HAP-1 (cell line): Measurements from ENCODE around the gene NACC2.
A peak's percentile ranks its signal among the peaks of the same experiment; 100 is the strongest.

Source experiments
- DNase-seq, 2 experiments: peaks; one replicate each; pipeline ENCODE4 v3.0.0-alpha.2; 2016 to 2020; ENCODE audit warnings: low spot score in 2 of 2
- H3K27me3 ChIP-seq: fragments of 250-450 bp; sonication (Bioruptor Pico); 2 replicates; pipeline ENCODE4 v1.5.1; 2020; ENCODE audit warnings: low read depth, mild to moderate bottlenecking, moderate library complexity
- H3K36me3 ChIP-seq: fragments of 250-450 bp; sonication (Bioruptor Pico); replicated peaks from 2 replicates; pipeline ENCODE4 v1.5.1; 2020; ENCODE audit warnings: mild to moderate bottlenecking
- H3K4me1 ChIP-seq: fragments of 250-450 bp; sonication (Bioruptor Pico); 2 replicates; pipeline ENCODE4 v1.5.1; 2020; ENCODE audit warnings: mild to moderate bottlenecking
- H3K4me3 ChIP-seq: fragments of 250-450 bp; sonication (Bioruptor Pico); 2 replicates; pipeline ENCODE4 v1.5.1; 2020; ENCODE audit warnings: mild to moderate bottlenecking, moderate library complexity
- H3K9me3 ChIP-seq: fragments of 250-450 bp; sonication (Bioruptor Pico); 2 replicates; pipeline ENCODE4 v1.5.1; 2020; ENCODE audit warnings: mild to moderate bottlenecking, moderate library complexity
- in situ Hi-C: fragments of 300-500 bp; cut with MboI; formaldehyde crosslinking; loops from 3 replicates; pipeline ENCODE4 v1.14.3; 2020; ENCODE audit warnings: low sequenced_read_pairs, inconsistent platforms, mixed read lengths

Gene NACC2

GRCh38 chr9:135965124-135965756 is 129.8 kb downstream of the NACC2 start:
- peaks cover 6% of the 10 kb centered on the region; the same call in 1 of the 2 replicates for H3K4me1 ChIP-seq
- in situ Hi-C loops: no loop called here
- no peaks in the 10 kb centered on the region for H3K27me3 ChIP-seq
- H3K4me3 ChIP-seq: no peak overlapping the region
- no peaks in the 10 kb centered on the region for H3K9me3 ChIP-seq
- no peak for DNase-seq
- H3K36me3 ChIP-seq: no peaks in the 10 kb centered on the region

DNA sequence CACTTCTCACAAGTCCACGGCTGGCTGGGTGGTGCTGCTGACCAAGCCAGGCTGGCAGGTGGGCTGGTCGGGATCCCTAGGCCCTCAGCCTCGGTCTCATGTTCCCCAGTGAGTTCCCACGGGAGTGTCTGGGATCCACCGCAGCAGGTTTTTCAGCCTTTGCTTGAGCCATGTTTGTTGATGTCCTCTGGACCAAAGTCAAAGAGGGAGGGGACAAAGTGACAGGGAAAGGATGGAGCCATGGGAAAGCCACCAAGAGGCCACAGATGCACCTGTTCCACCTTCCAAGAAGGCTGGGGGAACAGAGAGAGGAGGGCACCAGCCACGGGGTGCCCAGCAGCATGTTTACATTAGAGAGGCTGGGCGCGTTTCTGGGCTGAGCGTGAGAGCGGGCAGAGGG is 131.2 kb downstream of the NACC2 start:
- no peaks in the 10 kb centered on the region for H3K27me3 ChIP-seq
- peaks cover 6% of the 10 kb centered on the region; the same call in 1 of the 2 replicates for H3K4me1 ChIP-seq
- H3K36me3 ChIP-seq: no peaks in the 10 kb centered on the region
- no peak overlapping the region for H3K4me3 ChIP-seq
- in situ Hi-C loops: loop anchor here (5.0 kb wide), 1 partner anchor 148 kb away; no protein-coding TSS in a partner anchor
- DNase-seq: no peak
- H3K9me3 ChIP-seq: no peaks in the 10 kb centered on the region

GRCh38 chr9:135963338-135963737 is 131.8 kb downstream of the NACC2 start:
- H3K36me3 ChIP-seq: no peaks in the 10 kb centered on the region; the same call in 1 of the 2 replicates
- in situ Hi-C loops: loop anchor here (5.0 kb wide), 1 partner anchor 149 kb away; no protein-coding TSS in a partner anchor
- H3K9me3 ChIP-seq: no peaks in the 10 kb centered on the region
- H3K27me3 ChIP-seq: no peaks in the 10 kb centered on the region
- peaks cover 6% of the 10 kb centered on the region; the same call in 1 of the 2 replicates for H3K4me1 ChIP-seq
- DNase-seq: no peak
- H3K4me3 ChIP-seq: no peak overlapping the region

GRCh38 chr9:135962696-135963307 is 132.3 kb downstream of the NACC2 start:
- no peaks in the 10 kb centered on the region; the same call in 1 of the 2 replicates for H3K36me3 ChIP-seq
- peaks cover 6% of the 10 kb centered on the region; the same call in 1 of the 2 replicates for H3K4me1 ChIP-seq
- H3K9me3 ChIP-seq: no peaks in the 10 kb centered on the region
- no peak overlapping the region for H3K4me3 ChIP-seq
- in situ Hi-C loops: loop anchor here (5.0 kb wide), 1 partner anchor 149 kb away; no protein-coding TSS in a partner anchor
- no peak for DNase-seq
- H3K27me3 ChIP-seq: no peaks in the 10 kb centered on the region

DNA sequence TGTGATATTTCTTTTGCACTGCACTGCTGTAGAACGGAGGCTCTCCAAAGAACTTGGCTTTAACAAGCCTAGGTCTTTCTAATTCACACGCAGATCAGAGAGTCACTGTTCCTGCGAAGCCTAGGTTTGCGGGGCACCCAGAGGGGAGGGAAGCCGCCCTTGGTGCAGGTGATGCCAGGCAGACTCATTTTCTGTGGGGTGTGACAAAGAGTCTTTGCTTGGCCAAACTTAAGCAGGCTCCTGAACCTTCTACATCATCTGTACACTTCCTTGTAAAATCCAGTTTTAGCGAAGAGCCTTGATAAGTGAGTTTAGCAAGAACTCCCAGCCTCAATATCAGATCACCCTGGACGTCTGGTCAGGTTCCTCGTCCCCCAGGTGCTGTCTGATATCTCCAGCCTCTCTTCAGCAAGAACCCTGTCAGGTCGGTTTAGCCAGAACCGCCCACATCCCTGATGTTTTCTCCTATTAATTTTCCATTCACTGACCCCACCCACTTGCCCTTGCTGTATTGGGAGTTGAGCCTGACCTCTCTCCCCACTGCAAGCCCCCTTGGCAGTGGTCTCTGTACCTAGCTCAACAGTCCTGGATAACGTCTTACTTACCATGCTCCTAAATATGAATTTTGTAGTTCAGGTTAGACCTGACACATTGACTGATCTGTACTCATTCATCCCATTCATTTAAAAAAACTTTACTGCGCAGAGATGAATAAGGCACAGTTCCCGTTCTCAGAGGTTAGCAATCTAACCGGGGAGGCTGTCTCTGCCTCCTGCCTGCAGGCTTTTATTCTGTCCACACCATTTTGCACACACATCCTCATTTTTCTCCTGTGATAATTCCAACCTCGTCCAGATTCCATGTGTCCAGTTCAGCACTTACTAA is 133.0 kb downstream of the NACC2 start:
- in situ Hi-C loops: loop anchor here (5.0 kb wide), 1 partner anchor 150 kb away; no protein-coding TSS in a partner anchor
- no peaks in the 10 kb centered on the region for H3K9me3 ChIP-seq
- H3K36me3 ChIP-seq: no peaks in the 10 kb centered on the region; the same call in 1 of the 2 replicates
- H3K4me1 ChIP-seq: peaks cover 6% of the 10 kb centered on the region; the same call in 1 of the 2 replicates
- H3K4me3 ChIP-seq: peak overlapping the region; percentile 14
- no peaks in the 10 kb centered on the region for H3K27me3 ChIP-seq
- no peak for DNase-seq

DNA sequence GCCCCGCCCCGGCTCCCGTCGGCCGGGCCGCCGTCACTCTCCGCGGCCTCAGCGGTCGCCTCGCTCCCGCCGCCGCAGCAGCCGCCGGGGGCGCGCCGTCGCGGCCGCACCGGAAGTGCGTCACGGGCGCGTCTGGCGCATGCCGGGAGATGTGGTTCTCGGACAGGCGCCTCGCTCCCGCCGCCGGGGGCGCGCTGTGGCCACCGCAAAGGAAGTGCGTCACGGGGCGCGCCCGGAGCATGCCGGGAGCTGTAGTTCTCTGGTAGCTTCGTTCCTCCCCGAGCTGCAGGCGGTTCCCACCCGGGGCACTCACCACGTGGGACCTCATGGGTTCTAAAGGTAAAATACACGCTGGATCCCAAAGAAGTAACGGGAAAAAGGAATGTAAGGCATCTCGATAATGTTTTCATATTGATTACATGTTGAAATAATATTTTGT is 133.8 kb downstream of the NACC2 start, which contains the start of gene UBAC1:
TSS of gene UBAC1 (minus strand) at position 97 of the 439 bp plus-strand sequence. CDS start 211 bp downstream, outside the sequence.
- H3K4me1 ChIP-seq: peaks cover 6% of the 10 kb centered on the region; the same call in 1 of the 2 replicates
- no peaks in the 10 kb centered on the region for H3K9me3 ChIP-seq
- peak within 1 kb of the TSS; percentile 88 for H3K4me3 ChIP-seq
- in situ Hi-C loops: loop anchor here (5.0 kb wide), 1 partner anchor 151 kb away; no protein-coding TSS in a partner anchor
- DNase-seq: peak; percentile 91 to 96
- no peaks in the 10 kb centered on the region for H3K27me3 ChIP-seq
- H3K36me3 ChIP-seq: no peaks in the 10 kb centered on the region; the same call in 1 of the 2 replicates

GRCh38 chr9:135960411-135961276 is 134.4 kb downstream of the NACC2 start:
- peak in 1 of 2 experiments; percentile 43 for DNase-seq
- H3K27me3 ChIP-seq: no peaks in the 10 kb centered on the region
- H3K9me3 ChIP-seq: no peaks in the 10 kb centered on the region
- H3K36me3 ChIP-seq: no peaks in the 10 kb centered on the region; the same call in none of the 2 replicates
- H3K4me3 ChIP-seq: peak overlapping the region; percentile 88
- peaks cover 6% of the 10 kb centered on the region; the same call in 1 of the 2 replicates for H3K4me1 ChIP-seq
- in situ Hi-C loops: loop anchor here (5.0 kb wide), 1 partner anchor 152 kb away; no protein-coding TSS in a partner anchor

- in situ Hi-C loops: loop anchor here (5.0 kb wide), 1 partner anchor 152 kb away; no protein-coding TSS in a partner anchor
- DNase-seq: no peak
- Histone ChIP-seq H3K36me3 (peaks cover 2% of the 10 kb centered on the region), H3K4me3 (peak overlapping the region; percentile 88), H3K9me3 (no peaks in the 10 kb centered on the region), H3K4me1 (peaks cover 6% of the 10 kb centered on the region; the same call in 1 of the 2 replicates), H3K27me3 (no peaks in the 10 kb centered on the region)
These were observed 135.3 kb downstream of the NACC2 start for GRCh38 chr9:135959814-135960213.

- Histone ChIP-seq H3K4me1 (peaks cover 6% of the 10 kb centered on the region; the same call in 1 of the 2 replicates), H3K27me3 (no peaks in the 10 kb centered on the region), H3K9me3 (no peaks in the 10 kb centered on the region), H3K36me3 (peaks cover 11% of the 10 kb centered on the region), H3K4me3 (no peak overlapping the region)
- in situ Hi-C loops: no loop called here
- no peak for DNase-seq
These were observed 136.6 kb downstream of the NACC2 start for GRCh38 chr9:135958485-135958884.

DNA sequence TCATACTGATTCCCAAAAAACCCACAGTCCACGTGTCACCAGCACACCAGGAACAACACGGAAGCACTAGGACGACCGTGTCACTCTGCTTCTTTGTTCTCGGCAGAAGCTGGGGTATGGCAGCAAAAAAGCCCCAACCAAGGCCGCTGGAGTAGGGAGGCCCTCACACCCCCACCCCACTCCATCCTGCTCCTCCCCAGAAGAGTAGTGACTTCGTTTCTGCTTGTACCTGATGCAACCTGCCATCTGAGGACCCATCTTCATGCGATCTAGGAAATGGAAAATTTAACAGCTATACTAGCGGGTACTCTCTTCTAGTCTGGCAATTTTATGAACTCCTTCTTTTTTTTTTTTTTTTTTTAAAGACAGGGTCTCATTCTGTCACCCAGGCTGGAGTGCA is 137.7 kb downstream of the NACC2 start:
- Histone ChIP-seq H3K4me3 (no peak overlapping the region), H3K9me3 (no peaks in the 10 kb centered on the region), H3K4me1 (peaks cover 6% of the 10 kb centered on the region; the same call in 1 of the 2 replicates), H3K36me3 (peaks cover 22% of the 10 kb centered on the region), H3K27me3 (no peaks in the 10 kb centered on the region)
- in situ Hi-C loops: no loop called here
- DNase-seq: no peak

GRCh38 chr9:135956802-135957174 is 138.3 kb downstream of the NACC2 start:
- in situ Hi-C loops: no loop called here
- peaks cover 28% of the 10 kb centered on the region for H3K36me3 ChIP-seq

More at GRCh38 chr9:135956802-135957174, 138.3 kb downstream of the NACC2 start:
- no peak for DNase-seq
- Histone ChIP-seq H3K4me3 (no peak overlapping the region), H3K9me3 (no peaks in the 10 kb centered on the region), H3K4me1 (peaks cover 4% of the 10 kb centered on the region; the same call in 1 of the 2 replicates), H3K27me3 (no peaks in the 10 kb centered on the region)
